Activated CD8-positive, alpha-beta memory T cell treated with anti-CD3 and anti-CD28 coated beads for 24 hours (primary cell): ENCODE results near the gene LRRC47.
"Not testable (repeated sequence)": the region's sequence is repeated elsewhere in the genome, so short reads cannot be mapped to it uniquely, and the experiment has no call there.

Experiments
- DNase-seq: peaks from one replicate; pipeline ENCODE4 v3.0.0-alpha.2; 2020

LRRC47 gene

DNA sequence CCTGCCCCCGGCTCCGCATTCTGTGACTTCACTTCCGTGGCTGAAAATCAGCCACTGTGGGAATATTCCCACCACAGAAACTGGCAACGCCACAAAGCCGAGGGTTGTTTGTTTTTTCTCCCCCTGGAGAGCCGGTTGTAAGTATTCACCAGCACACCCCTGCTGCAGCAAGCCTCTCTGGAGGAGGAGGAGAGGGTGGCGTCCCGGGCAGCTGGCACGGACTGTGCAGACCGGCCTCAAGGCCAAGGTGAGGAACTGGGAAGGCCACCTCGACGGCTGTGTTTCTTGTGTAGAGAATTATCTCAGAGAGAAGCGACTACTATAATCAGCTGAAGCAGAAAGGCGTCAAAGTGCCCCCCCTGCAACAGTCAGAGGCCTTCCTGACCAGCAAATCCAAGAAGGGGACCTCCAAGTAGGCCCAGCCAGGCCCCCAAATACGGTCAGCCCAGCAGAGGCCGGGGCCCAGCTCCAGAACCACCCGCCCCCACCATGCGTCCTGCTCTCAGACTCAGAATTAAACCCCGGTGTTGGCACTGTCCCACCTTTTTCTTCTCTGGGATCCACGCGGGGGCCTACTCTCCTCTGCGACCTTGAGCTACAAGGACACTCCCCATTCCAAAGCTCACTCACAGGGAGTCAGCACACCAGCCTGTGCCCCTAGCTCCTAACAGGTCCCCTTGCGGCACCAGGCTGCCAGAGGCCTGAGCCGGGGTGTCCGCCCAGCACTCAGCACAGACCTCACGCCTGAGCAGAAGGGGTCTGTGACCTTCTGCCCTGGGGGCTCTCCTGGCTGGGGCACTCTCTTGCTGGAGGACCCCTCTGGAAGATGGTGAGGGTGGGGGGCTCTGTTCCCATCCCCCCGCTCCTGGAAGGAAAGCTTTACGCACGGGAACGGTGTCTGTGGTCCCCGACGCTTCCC, 24.9 kb downstream of the LRRC47 start:
- no peak for DNase-seq

DNA sequence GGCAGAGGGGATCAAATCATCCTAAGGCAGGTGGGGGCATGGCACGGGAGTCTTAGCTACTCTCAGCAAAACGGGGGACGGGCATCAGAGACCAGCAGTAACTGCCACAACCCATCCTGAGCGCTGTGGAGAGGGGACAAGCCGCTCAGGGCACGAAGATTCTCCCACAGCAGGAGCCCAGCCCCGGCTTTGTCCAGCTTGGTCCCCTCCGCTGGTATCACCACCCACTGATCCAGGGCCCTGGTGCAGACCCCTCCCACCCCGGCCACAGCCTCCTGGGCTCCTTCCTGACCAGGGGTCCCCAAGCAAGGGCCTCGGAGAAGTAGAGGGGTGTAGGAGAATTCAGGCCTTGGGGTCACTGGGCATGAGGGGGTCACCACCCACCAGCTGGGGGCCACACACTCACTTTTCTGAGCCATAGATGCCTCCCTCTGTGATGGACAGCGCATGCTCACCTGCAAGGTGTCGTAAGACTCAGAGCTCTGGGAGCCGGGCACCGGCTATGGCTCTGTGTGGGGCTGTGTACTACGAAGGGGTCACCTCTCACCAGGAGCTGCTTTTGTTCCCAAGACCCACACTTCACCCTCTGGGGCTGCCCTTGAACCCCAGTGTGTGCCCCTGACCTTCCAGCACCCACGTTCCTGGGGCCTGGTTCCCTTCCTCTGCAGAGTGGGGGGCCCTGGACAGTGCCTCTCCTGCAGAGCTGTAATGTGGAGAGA, 26.1 kb downstream of the LRRC47 start:
- DNase-seq, result no peak

DNA sequence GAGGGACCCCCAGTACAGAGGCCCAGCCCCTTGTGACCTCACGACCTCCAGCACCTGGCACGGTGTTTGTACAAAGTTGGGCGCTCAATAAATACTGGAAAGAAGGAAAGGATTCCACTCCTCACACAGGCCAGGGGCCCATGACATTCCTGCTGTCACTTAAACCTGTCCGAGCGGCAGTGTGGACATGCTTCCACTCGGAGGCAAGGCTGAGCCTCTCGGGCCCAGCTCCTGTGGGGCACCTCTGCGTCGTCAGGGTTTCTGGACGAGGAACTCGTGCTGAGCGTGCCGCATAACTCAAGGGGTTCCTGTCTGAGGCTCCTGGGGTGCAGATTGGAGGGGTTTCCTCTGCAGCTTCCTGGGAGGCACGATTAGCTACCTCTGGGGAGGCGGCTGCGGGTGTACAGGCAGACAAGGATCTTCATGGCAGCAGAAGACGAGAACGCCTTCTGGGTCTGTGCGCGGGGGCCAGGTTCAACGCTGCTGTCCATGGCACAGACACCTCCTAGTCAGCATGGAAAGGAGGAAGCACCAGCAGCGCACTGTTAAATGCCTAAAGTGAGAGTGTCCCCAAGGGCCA, 27.4 kb downstream of the LRRC47 start:
- DNase-seq, result no peak

DNA sequence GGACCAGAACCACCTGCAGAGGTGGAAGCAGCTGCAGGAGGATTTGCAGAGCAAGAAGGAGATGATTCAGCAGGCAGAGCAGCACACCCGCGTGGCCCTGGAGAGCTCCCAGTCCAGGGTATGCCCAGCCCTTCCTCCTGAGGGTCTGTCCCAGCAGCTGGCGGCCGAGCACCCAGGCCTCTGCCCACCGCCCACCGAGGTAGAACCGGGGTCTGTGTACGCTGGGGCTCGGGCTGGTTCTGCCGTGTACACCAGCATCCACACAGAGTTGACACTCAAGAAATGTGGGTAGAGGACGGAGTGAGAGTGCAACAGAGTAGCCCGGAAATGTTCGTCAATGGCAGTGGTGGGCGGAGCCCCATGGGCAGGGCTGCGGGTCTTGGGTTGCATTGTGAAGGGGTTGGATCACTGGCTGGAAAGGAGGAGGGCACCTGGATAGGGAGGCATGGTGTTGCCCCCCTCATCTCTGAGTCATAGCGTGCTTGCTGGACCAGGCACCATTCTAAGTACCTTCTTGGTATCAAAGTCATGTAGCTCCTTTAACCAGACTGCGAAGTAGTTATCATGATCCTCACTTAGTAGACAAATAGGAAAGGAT, 28.9 kb downstream of the LRRC47 start:
- no peak for DNase-seq

DNA sequence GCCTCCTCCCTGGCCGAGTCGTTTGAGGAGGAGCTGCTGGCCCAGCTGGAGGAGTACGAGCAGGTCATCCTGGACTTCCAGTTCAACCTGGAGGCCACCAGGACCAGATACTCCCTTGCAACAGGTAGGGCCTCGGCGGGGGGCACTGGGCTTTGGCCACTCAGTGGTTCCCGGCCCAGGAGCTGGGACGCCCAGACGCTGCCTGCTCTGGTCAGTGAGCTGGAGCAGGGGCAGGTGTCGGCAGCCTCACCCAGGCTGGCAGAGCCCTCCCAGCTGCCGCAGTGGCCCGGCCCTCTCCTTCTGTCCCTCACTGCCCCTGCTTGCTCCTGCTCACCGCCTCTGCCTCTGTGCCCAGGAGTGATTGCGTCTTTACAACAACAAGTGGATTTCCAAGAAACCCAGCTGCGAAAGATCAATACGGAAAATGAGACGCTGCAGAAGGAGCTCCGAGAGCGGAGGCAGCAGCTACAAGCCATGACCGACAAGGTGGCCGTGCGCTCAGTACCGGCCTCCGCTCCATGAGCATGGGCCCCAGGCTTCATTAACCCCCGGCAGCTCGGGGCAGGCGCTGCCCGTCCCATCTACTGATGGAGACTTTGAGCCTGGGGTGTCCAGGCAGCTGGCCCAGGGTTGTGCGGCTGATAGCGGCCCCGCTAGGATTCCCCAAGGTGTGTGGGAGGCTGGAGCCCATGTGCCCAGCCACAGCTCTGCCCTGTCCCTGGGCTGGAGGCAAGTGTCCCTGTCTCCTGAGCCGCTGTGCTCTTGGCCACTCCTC, 32.8 kb downstream of the LRRC47 start:
- DNase-seq, result no peak

DNA sequence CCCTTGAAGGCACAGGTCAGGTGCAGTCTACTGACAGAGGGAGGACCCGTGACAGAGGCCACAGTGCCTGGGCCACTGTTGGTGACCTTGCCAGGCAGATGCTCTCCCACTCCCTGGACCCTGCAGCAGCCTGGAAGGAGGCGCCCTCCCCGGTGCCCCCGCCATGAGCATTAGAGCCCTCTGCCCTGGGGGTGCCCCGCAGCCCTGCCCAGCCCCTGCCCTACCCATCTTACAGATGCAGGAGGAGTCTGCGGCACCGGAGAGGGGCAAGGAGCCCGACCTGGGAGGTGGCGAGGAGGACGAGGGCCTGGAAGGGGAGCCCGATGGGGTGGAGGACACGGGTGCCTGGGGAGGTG, 33.4 kb downstream of the LRRC47 start:
- DNase-seq, result no peak

DNA sequence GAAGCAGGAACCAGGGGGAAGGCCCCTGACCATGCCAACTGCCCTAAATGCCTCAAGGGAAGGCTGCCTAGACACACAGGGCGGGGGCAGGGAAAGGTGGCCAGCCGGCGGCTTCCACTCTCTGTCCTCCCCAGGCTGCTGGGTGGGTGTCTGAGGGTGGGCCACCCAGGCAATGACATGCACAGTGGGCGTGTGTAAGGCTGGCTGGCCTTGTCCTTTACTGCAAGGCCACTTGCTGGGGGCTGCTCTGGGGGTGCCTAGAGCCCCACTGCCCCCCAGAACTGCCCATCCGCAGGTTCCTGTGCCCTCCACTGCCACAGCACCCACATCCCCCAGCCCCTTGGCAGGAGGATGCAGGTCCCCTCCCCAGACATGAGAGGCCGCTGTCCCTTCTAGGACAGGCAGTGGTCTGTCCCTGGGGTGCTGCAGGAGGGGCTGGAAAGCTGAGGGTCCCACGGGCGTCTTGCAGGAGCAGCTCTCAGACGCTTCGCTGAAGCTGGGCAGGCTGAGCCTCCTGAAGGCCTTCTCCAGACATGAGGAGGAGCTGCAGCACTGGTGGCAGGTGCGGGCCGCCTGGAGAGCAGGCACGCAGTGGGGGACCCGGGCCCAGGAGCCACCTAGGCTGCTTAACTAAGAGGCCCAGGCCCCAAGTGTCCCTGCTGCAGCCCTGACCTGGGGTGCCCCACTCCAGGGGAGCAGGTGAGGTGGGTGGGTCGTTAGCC, 34.0 kb downstream of the LRRC47 start:
- no peak for DNase-seq

DNA sequence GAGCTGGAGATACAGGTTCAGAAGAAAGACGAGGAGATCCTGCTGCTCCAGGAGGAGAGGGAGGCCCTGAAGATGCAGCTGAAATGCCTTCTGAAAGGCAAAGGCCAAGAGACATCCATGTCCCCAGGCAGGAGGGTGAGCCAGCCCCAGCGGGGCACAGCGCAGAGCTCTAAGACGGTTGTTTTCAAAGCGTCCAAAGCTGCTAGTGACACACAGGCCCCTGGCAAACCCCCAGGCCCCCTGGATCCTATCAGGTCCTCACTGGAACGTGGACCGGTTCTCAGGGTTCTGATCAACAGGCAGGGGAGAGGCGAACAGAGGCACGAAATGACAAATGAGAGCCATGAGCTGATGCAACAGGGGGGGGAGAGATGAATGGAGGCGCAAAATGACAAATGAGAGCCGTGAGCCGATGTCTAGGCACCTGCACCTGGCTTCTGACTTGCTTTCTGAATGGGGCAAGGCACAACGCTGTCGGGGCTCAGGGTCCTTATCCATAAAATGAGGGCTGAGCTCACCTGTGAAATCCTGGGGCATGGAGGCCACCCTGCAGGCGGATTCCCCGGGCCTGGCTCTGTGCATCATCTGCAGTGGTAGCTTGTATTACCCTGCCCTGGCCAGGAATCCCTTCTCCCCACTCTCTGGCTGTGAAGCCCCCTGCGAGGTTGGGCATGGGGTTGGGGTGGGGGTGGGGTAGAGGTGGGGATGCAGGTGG, 34.8 kb downstream of the LRRC47 start:
- DNase-seq, result no peak

DNA sequence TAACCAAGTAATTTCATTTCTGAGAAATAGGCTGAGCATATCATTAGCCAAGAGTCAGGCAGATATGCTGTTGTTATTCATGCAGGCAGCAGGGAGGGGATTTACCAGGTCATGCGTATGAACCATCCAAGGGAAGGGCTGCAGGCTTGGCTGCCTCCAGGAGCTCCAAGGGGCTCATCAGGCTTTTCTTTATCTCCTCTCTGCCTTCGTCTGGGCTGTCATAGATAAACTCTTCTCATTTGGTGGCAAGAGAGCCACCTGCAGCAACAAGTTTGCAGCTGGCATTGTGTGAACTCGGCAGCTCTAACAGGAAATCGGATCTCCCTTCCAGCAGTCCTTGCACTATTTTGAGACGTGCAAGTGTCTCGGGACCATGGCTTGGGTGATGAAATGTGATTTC, 36.5 kb downstream of the LRRC47 start:
- DNase-seq, result no peak

DNA sequence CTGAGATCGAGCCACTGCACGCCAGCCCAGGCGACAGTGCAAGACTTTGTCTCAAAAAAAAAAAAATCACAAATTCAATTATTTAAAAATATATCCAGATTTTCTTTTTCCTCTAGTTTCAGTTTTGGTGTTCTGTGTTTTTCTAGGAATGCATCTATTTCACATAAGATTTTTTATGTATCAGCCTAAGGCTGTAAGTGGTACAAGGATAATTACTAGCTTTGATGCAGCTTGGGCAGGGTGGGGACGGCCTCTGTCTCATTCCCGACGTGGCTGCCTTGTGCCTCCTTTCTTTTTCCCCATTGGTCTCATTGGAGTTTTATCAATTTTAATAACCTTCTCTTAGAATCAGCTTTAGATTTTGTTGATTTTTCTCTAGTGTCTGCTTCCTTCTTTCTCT, 37.1 kb downstream of the LRRC47 start:
- no peak for DNase-seq

DNA sequence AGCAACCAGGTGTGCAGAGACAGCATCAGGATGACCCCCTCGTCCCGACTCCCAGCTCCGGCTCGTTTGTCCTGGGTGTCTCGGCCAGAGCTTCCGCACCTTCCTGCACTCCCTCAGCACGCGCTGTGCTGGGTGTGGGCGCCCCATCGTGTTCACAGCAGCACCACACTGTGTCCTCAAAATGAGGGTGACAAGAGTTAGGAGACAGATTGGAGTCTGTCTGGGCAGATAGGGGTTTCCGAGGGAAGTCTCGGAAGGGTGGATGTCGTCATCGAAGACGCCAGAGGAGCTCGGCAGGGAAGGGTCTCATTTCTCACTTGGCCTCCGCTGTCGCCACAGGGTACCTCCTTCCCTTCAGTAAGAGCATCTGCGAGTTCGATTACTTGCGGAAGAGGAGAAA, 39.9 kb downstream of the LRRC47 start:
- DNase-seq, result no peak

DNA sequence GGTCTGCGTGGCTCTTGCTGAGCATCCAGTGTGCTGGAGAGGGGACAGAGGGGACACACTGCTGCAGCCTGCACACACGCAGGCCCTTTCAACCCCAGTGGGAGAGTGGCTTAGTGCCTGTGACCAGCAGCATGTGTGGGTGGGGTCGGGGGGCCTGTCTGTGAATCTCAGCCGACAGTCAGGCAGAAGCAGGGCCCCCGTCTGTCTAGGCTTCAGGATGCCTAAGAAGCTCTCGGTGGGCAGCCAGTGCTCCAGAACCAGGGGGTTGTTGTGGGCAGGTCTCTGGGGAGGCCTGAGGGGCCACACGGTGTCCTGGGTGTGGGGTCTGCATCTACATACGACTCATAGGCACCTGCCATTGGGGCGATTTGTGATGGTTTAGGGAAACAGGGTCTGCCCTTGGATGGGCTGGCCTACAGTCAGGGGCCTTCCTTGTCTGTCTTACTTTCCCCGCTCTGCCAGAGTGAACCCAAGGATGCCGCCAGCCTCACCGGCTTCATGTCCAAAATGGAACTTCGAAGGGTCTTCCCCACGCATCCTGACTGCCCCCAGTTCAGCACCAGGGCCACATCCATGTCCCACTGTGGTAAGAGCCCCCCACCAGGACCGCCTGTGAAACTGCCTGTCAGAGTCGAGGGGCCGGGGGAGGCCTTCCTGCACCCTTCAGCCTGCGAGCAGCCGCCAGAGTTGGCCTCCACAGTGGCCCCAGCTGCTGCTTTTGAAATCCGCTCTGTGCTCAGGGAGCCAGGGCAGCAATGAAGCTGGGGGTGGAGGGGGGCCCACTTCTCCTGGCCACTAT, 42.4 kb downstream of the LRRC47 start:
- DNase-seq, result no peak

DNA sequence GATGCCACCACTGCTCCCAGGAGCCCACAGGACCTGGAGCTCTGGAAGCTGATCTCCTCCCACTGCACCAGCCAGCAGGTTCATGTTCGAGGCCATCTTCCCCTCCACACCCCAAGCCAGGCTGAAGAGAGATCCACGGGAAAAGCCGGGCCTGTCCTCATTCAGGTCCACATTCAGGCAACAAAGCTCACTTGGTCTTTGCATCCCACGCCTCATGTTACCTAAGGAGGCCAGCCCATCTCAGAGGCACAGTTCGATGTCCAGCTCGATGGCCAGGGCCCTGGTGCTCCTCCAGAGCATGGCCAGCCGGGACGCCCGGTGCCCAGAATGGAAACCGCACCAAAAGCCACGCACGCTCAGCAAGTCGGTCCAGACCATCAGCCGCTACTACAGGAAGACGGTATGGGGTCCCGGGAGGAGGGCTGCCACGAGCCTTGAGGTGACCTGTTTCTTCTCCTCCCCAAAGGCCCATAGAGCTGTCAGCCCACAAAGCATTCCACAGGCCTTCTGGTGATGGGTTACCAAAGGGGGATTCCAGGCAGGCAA, 43.8 kb downstream of the LRRC47 start, which contains the start of gene CCDC27:
TSS of gene CCDC27 (plus strand) at position 51 of the 546 bp plus-strand sequence. CDS start at position 83, 32 bp downstream.
- DNase-seq, result no peak

DNA sequence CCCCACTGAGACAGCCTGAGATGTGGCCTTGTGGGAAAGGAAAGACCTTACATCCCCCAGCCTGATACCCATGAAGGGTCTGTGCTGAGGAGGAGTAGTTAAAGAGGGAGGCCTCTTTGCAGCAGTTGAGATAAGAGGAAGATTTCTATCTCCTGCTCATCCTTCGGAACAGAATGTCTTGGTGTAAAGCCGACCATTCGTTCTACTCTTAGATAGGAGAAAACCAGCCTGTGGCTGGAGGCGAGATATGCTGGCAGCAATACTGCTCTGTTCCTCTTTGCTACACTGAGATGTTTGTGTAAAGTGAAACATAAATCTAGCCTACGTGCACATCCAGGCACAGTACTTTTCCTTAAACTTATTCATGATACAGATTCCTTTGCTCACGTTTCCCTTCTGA, 45.6 kb downstream of the LRRC47 start:
- no peak for DNase-seq

DNA sequence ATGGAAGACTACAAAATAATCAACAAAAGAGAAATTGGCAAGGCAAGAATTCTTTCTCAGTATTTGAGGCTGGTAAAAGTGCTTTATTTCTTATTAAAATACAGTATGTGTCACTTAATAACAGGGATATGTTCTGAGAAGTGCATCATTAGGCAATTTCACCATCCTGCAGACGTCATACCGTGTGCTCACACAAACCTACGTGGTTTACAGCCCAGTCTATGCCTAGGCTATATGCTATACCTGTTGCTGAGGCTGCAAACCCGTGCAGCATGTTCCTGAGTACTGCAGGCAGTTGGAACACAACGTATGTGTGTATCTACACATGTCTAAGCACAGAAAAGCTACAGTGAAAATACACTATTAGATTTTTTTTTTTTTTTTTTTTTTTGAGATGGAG, 46.8 kb downstream of the LRRC47 start:
- DNase-seq, result no peak

DNA sequence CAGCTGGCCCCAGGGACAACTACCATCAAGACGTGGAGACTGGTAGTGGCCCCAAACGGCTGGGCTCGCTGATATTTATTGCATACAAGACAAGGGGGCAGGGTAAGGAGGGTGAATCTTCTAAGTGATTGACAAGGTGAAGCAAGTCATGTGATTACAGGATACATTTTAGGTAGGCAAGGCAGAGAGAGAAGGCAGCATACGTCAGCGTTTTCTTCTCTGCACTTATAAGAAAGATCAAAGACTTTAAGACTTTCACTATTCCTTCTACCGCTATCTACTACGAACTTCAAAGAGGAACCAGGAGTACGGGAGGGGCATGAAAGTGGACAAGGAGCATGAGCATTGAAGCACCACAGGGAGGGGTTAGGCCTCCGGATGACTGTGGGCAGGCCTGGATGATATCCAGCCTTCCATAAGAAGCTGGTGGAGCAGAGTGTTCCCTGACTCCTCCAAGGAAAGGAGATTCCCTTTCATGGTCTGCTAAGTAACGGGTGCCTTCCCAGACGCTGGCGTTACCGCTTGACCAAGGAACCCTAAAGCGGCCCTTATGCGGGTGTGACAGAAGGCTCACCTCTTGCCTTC, 47.9 kb downstream of the LRRC47 start:
- not testable (repeated sequence) for DNase-seq

DNA sequence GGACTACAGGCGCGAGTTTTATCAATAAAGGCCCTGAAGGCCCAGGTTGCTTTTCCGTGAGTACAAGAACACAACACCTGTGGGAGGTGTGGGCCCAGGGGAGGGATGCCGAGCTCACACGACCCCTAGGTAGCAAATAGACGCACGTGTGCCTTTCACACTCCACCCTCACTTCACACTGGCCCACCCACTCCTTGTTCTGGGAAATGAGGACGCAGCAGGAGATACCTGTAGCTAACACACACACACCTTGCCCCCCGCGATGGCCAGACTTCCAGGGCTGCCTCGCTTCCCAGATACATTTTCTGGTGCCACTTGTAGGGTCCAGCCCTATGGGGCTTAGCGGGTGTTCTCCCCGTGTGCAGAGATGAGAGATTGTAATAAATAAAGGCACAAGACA, 48.4 kb downstream of the LRRC47 start:
- DNase-seq, result no peak

DNA sequence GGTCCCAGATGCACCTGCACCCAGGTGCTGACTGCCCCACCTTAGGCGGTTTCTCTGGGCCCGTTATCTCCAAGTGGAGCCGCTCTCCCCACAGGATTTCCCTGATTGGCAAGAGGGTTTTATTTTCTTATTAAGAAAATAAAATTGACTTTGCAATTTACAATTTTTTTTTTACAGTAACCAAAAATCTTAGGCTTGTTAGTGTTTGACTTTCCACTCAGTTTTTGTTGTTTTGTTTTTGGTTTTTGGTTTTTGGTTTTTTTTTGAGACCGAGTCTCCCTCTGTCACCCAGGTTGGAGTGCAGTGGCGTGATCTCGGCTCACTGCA, 48.8 kb downstream of the LRRC47 start:
- no peak for DNase-seq

DNA sequence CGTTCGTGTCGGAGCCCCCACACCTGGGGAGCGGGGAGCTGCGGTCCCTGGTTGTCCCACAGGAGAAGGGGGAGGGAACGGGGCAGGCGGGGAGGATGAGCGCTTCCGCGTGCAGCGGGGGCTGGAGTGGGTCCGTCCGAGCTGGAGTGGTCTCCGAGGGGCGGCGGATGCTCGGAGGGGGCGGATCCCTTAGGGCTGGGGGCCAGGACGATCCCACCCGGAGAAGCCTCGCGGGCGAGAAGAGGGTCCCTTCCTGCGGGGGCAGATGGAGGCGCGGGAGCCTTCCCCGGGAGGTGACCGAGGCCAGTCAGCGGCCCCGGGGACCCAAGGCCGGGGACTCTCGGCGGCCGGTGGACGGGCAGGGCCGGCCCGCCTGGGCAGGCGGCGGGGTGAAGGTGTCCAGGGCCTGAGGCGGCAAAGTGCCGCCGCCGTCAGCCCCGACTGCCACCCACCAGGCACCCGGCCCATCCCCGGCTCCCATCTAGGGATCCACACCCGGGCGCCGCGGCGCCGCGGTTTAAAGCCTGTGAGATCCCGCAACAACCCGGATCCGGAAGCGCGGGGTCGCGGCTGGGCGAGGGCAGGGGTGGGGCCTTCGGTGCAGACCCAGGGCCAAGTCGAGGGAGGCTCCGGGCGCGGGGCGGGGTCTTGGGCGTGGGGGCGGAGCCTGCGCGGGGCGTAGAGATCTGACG, 49.3 kb downstream of the LRRC47 start:
- DNase-seq, result peak; percentile 95
